ENCODE data around the gene GRIN1.

Gene GRIN1

GRCh38 chr9:137148661-137149060, 9.7 kb downstream of the GRIN1 start:
- no peak for DNase-seq

- no peak for DNase-seq
Observed at GRCh38 chr9:137149363-137149762, 10.4 kb downstream of the GRIN1 start.

GRCh38 chr9:137149942-137150616, 11.1 kb downstream of the GRIN1 start:
- DNase-seq: no peak

GRCh38 chr9:137150617-137151457, 11.9 kb downstream of the GRIN1 start:
- DNase-seq: no peak

- no peak for DNase-seq
Observed at GRCh38 chr9:137152844-137153405, 14.0 kb downstream of the GRIN1 start.

GRCh38 chr9:137156567-137157375, 17.8 kb downstream of the GRIN1 start:
- no peak for DNase-seq

GRCh38 chr9:137157618-137158415, 18.9 kb downstream of the GRIN1 start:
- DNase-seq: no peak

GRCh38 chr9:137158625-137159024, 19.7 kb downstream of the GRIN1 start:
- no peak for DNase-seq

- no peak for DNase-seq
Observed at GRCh38 chr9:137159105-137160053, 20.4 kb downstream of the GRIN1 start.

GRCh38 chr9:137160054-137160425, 21.1 kb downstream of the GRIN1 start:
- no peak for DNase-seq

- no peak for DNase-seq
Observed at GRCh38 chr9:137160716-137161557, 22.0 kb downstream of the GRIN1 start.

GRCh38 chr9:137161558-137162486, 22.9 kb downstream of the GRIN1 start:
- no peak for DNase-seq

- no peak for DNase-seq
Observed at GRCh38 chr9:137162505-137163364, 23.8 kb downstream of the GRIN1 start.

- no peak for DNase-seq
Observed at GRCh38 chr9:137163365-137163715, 24.4 kb downstream of the GRIN1 start.

GRCh38 chr9:137163805-137164204, 24.9 kb downstream of the GRIN1 start:
- no peak for DNase-seq

GRCh38 chr9:137164370-137165249, 25.7 kb downstream of the GRIN1 start:
- no peak for DNase-seq

GRCh38 chr9:137165250-137165836, 26.4 kb downstream of the GRIN1 start:
- DNase-seq: no peak
